GM12891 (cell line): ENCODE data around the gene PPP1R13B.

ENCODE experiments used
- DNase-seq: peaks from one replicate; pipeline ENCODE4 v3.0.0; 2011; ENCODE audit warnings: low spot score; ENCODE audit not compliant: insufficient read length
- FAIRE-seq: peaks from 2 replicates; lab custom pipeline; 2011; peaks lifted over from hg19 to GRCh38; lab: Jason Lieb, UNC
- PAX5 ChIP-seq: IDR thresholded peaks from 2 replicates; pipeline ENCODE4 v1.6.1; 2011; ENCODE audit warnings: low read length, moderate library complexity, mild to moderate bottlenecking; ENCODE audit not compliant: insufficient read depth, severe bottlenecking
- POLR2A ChIP-seq: IDR thresholded peaks from 2 replicates; pipeline ENCODE4 v1.6.1; 2011; ENCODE audit warnings: low read depth, low read length, control low read depth
- POLR2AphosphoS5 ChIP-seq: IDR thresholded peaks from 2 replicates; pipeline ENCODE4 v1.6.1; 2011; ENCODE audit warnings: low read depth, low read length, control low read depth
- POU2F2 ChIP-seq: IDR thresholded peaks from 2 replicates; pipeline ENCODE4 v1.6.1; 2011; ENCODE audit warnings: low read depth, mild to moderate bottlenecking, control low read depth, low read length, moderate library complexity
- SPI1 ChIP-seq: IDR thresholded peaks from 2 replicates; pipeline ENCODE4 v1.6.1; 2011; ENCODE audit warnings: low read depth, low read length, control low read depth
- TAF1 ChIP-seq: IDR thresholded peaks from 2 replicates; pipeline ENCODE4 v1.6.1; 2011; ENCODE audit warnings: low read depth, low read length, control low read depth

Gene PPP1R13B

DNA sequence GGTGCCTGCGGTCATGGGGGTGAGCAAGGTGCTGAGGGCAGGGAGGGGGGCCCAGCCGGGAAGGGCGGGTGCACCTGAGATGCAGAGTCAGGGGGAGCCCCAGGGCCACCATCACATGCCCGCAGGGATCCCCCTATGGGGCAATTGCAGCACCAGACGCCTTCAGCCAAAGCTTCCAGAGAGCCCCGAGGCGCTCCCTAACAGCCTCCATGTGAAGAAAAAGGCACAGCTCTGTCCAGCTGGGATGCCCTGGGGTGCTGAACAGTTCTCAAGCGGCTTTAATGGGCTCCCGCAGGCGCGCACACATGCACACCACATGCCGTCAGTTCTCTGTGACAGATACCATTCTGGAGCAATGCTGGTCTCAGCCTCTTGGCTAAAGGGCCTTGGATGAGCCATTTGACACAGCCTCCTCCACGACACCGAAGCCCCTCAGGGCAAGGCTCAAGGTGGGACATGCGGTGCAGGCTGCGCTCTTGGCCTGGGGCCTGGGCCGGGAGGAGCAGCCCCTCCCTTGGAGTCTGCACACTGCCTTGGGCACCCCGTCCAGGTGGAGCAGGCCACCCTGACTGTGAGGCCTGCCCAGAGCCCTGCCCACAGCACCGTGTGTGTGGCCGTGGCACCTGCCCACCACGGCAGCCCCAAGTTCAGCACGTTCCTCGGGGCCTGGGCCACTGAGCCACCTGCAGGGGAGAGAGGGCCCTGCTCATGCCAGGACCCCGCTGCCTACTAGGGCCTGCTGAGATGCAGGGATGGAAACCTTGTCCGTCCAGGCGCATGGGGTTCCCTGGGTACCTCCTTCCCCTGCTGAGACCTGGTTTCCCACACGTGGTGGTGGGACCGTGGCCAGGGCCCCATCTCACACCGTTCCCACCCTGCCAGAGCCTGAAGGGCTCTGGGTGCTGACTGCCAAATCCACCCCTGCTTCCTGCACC lies 139.8 kb downstream of the PPP1R13B start:
- FAIRE-seq (no peak), DNase-seq (no peak)
- no peak for TF ChIP-seq POU2F2
- TF ChIP-seq TAF1 = no peak
- no peak for TF ChIP-seq POLR2AphosphoS5
- no peak for TF ChIP-seq PAX5
- no peak for TF ChIP-seq SPI1
- TF ChIP-seq POLR2A = no peak

DNA sequence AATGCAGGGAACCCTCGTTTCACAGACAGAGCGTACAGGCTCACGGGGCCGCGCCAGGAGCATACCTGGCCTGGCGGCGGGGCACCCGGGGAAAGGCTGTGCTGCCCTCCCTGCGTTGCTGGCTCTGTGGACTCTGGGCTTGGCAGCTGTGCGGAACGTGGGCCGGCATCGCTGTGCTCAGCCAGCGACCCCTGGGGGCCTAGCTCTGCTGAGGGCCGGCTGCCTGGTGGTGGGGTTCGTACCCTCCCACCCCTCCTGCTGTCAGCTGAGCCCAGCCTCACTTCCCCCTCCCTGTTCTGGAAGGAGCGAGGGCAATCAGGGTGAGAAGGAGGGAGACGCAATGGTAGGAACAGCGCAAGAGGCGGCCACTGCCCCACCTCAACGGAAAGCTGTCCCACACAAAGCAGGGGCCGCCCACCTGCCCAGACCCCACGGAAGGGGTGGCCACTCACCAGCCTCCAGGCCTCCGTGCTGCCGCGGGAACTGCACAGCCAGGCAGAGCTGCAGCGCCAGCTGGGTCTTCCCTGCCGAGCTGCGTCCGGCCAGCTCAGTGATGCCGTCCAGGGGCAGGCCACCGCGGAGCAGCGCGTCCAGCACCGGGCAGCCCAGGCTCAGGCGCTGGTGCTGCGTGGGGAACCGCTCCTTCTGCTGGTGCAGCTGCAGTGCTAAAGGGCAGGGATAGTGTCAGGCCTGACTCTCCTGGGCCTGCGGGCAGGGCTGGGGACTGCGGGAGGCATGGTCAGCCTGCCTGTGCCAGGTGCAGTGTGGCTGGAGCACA lies 140.6 kb downstream of the PPP1R13B start:
- DNase-seq (no peak), FAIRE-seq (no peak)
- TF ChIP-seq POLR2A (no peak), POLR2AphosphoS5 (no peak), SPI1 (no peak), POU2F2 (no peak), TAF1 (no peak), PAX5 (no peak)

DNA sequence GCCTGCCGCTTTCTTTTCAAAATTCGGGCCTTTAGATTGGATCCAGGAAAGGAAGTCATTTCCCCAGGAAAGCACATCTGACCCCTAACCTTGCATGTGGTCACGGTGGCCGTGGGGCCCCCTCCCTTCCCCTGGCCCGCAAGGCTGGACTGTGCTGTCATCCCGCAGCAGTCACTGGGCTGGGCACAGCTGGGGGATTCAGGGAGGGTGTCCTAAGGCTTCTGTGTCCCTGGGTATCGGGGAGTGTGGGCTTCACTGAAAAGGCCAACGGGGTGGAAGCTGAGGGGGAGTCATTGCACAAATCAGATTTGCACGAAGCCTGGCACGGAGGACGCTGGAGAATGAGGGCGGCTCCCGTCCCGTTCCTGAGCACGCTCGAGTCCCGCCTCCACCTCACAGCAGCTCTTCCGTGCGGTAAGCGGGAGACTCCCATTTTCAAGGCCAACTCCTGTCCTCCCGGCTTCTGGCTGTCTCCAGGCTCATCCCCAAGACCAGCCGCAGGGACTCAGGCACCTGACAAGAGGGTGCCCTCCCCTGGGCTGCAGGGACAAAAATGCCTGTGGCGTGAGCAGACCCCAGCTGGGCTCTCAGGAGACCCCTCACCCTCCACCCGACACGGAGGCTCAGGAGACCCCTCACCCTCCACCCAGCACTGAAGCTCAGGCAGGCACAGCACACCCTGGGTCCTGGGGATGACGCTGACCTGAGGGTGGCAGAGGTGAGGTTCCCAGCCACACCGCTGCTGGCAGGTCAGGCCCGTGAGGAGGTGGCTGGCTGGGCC lies 141.7 kb downstream of the PPP1R13B start:
- FAIRE-seq = no peak
- TF ChIP-seq TAF1 (no peak), PAX5 (no peak), POLR2AphosphoS5 (no peak), POU2F2 (no peak), SPI1 (no peak), POLR2A (no peak)
- DNase-seq = no peak

DNA sequence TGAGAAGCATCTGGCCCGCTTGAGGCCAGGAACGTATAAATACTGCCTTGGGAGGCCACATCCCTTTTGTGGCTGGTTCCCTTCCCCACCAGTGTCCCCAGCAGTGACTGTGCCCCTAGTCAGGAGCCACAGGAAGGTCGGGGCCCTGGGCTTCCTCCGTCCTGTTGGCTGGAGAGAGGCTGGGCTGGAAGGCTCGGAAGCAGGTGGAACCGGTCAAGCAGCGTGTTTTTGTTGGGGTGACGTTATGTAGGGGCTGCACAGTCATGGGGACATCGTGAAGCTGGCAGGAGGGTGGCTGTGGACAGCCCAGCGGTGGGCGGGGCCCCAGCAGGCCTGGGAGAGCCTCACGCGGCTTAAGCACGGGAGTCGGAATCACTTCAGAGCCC lies 142.3 kb downstream of the PPP1R13B start:
- FAIRE-seq = no peak
- no peak for TF ChIP-seq TAF1
- no peak for TF ChIP-seq POLR2AphosphoS5
- no peak for TF ChIP-seq POLR2A
- TF ChIP-seq SPI1 = no peak
- no peak for TF ChIP-seq POU2F2
- no peak for TF ChIP-seq PAX5
- no peak for DNase-seq

DNA sequence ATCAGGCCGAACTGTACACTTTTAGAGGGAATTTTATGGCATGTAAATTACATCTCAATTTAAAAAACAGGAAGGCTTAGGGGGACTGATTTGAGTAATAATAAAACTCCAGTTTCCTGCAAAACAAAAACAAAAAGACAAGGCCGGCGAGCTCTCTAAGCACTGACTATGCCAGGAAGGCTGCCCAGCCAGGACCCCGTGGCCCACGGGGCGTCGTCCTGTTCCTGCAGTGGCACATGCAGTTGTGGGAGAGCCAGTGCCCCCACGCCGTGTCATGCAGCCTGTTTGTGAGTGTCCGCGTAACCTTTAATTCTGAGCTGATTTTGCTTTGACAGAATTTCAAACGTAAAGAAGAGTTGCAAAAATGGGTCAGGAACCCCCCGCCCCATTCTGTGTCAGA lies 142.7 kb downstream of the PPP1R13B start:
- no peak for FAIRE-seq
- TF ChIP-seq TAF1 (no peak), PAX5 (no peak), POU2F2 (no peak), POLR2A (no peak), SPI1 (no peak), POLR2AphosphoS5 (no peak)

DNA sequence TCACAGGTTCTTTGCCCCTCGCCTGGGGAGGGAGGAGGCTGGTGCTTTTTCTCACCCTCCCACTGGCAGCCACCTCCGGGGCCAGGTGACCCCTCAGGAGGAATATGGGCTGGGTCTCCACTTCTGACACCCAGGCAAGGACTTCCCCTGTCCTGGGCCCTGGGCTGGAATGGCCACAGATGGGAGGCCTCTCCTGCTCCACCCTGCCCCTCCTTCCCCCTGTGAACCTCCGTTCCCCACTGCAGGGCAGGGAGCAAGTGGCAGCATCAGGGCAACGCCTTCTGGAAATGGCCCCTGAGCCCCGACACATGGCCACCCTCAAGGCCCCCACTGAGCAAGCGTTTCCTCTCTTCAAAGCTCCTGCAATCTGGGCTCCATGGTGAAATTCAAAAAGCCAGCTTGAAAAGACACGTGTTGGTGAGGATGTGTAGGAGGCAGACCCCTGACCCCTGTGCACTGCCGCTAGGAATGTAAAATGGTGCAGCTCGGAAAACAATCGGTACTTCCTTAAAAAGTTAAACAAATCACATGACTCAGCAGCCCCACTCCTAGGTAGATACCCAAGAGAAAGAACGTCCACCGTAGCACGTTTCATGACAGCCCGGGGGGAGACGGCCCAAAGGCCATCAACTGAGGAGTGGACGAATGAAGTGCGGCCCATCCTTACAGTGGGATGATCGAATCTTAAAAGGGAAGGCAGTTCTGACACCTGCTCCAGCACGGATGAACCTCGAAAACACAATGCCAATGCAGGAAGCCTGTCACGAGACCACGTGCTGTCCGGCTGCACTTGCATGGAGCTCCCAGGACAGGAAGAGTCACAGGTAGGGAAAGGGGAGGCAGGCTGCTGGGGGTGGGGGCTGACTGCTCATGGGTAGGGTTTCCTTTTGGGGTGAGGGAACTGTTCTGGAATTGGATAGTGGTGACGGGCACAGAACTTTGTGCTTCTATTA lies 143.7 kb downstream of the PPP1R13B start:
- DNase-seq (no peak), FAIRE-seq (no peak)
- no peak for TF ChIP-seq SPI1
- TF ChIP-seq POLR2AphosphoS5 = peak; percentile 67

More for the DNA sequence above, 142.7 kb downstream of the PPP1R13B start:
- DNase-seq = no peak

DNA sequence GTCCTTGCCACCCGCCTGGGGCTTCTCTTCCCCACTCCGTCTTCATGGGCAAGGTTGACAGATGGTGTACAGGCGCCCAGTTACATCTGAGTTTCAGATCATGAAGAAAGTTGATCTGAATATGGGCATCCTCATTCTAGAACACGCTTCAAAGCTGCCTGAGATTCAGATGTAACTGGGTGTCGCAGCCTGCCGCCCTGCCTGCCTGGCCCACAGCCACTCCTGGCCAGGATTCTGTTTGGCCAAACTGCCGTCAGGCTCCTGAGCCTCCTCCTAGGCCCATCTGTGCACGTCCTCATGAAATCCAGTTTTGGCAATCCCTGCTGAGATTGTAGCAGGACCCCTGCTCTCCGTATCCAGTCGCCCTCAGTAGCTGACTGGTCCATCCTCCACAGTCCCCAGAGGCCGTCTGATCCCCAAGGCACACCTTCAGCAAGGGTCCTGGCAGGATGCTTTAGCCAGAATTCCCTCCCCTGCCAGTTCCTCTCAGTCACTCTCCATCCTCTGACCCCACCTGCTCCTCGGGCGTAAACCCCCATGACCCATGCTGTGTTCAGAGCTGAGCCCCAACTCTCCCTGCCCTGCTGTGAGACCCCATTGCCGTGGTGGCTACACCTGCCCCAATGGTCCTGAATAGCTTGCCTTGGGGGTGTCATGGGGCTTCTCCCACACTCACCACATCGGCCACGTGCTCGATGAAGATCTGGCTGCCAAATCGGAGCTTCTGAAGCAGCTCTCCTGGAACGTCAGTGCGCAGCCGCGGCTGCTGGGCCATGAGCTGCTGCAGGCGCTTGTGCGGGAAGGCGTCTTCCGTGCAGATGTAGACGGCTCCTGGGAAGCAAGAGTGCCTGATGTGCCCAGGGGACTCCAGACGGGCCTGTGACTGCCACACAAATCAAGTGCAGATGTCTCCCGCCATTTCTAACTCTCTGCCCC lies 144.6 kb downstream of the PPP1R13B start:
- no peak for FAIRE-seq
- TF ChIP-seq POLR2A (no peak; the same call in 1 of the 2 replicates), PAX5 (no peak)
- no peak for DNase-seq

DNA sequence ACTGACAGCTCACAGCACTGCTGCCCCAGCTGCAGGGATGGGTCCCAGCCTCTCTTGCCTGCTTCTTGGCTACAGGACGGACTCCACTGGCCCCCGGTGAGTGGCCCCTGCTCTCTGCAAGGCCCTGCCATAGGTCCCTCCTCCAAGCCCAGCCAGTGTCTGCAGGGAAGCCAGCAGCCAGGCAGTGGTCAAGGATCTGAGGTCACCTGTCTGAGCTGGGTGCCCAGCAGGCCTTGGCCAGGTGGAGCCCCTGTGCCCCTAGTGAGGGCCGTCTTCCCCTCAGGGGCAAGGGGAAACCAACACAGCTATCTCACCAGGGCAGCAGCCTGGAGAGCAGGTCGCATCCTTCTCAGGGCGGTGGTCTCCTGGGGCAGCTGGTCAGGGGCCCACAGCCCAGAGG lies 145.3 kb downstream of the PPP1R13B start:
- FAIRE-seq = no peak
- TF ChIP-seq SPI1 (no peak), PAX5 (no peak), TAF1 (no peak), POU2F2 (no peak), POLR2A (no peak), POLR2AphosphoS5 (no peak)
- DNase-seq = no peak
